GM18511 (cell line): ENCODE data around the gene RASGEF1B.
"Not testable (repeated sequence)": the region's sequence is repeated elsewhere in the genome, so short reads cannot be mapped to it uniquely, and the experiment has no call there.

Experiments used
- ATAC-seq: cut with Tn5 transposase; IDR thresholded peaks from one replicate; pipeline ENCODE4 v1.9.1; 2021; ENCODE audit warnings: mild to moderate bottlenecking, moderate library complexity; ENCODE audit not compliant: unreplicated experiment

The RASGEF1B gene

GRCh38 chr4:81498551-81499099 lies 26.9 kb upstream of the RASGEF1B start:
- no peak for ATAC-seq

DNA sequence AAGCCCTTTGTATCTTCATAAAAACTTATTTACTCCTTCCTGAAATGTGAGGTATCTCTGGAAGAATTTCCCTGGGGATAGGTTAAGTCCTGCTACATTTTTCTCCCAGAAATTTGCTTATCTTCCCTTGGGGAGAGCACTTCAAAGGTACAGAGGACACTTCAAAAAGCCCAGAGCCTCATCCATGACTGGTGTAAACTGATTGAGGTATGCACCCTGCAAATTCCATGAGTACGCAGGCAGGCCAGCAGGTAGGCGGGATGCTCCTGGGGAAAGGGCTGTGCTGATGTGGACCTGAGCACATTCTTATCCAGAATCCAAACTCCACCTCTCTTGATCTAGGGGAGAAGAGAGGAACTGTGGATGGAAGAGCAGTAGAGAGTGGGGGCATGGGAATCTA lies 26.3 kb upstream of the RASGEF1B start:
- no peak for ATAC-seq

DNA sequence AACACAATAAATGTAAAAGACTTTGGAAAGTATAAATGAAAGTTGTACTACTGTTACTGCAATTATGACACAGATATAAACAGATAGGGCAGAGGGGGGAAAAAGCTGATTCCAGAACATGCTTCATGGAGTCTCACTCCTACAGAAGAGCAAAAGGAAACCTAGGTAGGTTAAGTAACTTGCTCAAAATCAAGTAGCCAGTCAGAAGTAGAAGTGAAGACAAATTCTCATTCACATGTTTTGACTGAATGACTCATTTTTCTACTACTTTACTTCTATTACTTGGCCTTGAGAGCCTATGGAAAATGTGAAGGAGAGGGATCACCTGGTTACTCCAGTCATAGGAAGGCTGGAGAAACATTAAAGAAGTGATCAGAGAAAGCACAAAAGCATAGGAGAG lies 23.6 kb upstream of the RASGEF1B start:
- ATAC-seq = no peak

- ATAC-seq = peak; percentile 84
These were observed 22.3 kb upstream of the RASGEF1B start for GRCh38 chr4:81494031-81494431.

DNA sequence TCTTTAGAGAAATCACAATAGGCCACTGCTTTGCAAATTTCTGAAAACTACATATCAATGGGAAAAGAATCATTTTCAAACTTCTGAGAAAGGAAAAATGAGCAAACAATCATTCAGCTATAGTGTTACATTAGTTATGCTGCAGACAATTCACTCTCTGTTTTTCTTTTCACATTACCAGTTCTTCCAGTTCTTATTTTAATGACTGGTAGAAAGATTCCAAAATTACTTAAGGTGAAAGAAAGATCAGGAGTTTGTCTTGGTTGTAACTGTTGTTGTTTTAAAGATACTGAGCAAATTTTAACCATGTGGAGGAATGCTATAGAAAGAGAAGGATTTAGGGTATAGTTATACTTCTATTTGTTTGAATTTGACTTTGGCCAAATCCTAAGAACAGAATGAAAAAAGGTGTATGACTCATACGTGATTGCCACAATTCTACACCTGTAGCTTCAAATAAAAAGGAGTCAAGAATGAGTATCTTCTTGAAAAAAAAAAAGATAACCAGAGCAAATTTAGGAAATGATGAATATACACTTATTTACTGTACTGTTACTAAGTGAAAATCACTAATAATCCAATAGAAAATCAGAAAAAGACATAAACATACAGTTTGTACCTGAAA lies 21.0 kb upstream of the RASGEF1B start:
- no peak for ATAC-seq

GRCh38 chr4:81491943-81492342 lies 20.2 kb upstream of the RASGEF1B start:
- ATAC-seq = peak; percentile 66

DNA sequence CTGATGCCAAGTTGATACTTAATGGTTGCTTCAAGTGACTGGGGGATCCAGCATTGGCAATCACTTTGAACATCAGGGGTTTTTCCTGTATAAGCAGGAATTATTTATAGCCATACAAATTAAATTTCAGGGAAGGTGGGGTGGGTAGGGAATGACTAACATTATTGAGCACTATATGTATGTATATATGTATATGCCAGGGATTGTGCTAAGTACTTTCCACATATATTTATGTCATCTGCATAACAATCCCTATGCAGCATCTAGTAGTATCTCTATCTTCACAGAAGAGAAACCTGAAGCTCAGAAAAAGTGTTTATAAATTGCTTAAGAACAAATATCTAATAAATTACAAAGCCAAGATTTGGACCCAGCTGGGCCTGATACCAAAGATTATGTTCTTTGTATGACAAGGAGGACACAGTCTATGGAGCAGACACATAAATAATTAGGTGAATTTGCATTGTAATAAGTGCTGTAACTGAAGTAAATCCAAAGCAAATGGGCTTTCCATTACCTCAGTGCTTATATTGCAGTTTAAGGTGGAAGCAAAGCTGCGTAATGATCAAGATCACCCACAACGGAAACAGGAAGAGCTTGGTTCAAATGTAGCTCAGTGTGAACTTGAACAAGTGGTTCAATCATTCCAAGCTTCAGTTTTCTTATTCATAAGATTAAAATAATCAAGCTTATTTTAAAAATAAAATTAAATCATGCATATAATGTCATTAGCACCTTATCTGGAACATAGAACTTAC lies 18.9 kb upstream of the RASGEF1B start:
- no peak for ATAC-seq

GRCh38 chr4:81486502-81486901 lies 14.8 kb upstream of the RASGEF1B start:
- ATAC-seq = no peak

GRCh38 chr4:81485310-81485980 lies 13.7 kb upstream of the RASGEF1B start:
- no peak for ATAC-seq

GRCh38 chr4:81482326-81482725 lies 10.6 kb upstream of the RASGEF1B start:
- ATAC-seq = no peak

GRCh38 chr4:81481151-81481550 lies 9.4 kb upstream of the RASGEF1B start:
- no peak for ATAC-seq

GRCh38 chr4:81479573-81479972 lies 7.9 kb upstream of the RASGEF1B start:
- ATAC-seq = not testable (repeated sequence)

DNA sequence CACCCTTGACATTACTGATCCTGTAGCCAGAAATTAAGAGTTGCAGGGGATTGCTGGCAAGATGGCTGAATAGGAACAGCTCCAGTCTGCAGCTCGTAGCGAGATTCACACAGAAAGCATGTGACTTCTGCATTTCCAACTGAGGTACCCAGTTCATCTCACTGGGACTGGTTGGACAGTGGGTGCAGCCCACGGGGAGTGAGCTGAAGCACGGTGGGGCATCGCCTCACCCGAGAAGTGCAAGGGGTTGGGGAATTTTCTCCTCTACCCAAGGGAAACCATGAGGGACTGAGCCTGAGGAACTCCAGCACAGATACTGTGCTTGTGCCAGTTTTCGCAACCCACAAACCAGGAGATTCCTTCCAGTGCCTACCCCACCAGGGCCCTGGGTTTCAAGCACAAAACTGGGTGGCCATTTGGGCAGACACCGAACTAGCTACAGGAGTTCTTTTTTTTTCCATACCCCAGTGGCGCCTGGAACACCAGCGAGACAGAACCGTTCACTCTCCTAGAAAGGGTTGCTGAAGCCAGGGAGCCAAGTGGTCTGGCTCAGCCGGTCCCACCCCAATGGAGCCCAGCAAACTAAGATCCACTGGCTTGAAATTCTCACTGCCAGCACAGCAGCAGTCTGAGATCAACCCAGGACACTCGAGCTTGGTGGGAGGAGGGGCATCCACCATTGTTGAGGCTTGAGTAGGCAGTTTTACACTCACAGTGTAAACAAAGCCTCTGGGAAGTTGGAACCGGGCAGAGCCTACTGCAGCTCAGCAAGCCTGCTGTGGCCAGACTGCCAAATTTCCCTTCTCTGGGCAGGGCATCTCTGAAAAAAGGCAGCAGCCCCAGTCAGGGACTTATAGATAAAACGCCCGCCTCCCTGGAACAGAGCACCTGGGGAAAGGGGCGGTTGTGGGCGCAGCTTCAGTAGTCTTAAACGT lies 1.9 kb upstream of the RASGEF1B start:
- not testable (repeated sequence) for ATAC-seq

DNA sequence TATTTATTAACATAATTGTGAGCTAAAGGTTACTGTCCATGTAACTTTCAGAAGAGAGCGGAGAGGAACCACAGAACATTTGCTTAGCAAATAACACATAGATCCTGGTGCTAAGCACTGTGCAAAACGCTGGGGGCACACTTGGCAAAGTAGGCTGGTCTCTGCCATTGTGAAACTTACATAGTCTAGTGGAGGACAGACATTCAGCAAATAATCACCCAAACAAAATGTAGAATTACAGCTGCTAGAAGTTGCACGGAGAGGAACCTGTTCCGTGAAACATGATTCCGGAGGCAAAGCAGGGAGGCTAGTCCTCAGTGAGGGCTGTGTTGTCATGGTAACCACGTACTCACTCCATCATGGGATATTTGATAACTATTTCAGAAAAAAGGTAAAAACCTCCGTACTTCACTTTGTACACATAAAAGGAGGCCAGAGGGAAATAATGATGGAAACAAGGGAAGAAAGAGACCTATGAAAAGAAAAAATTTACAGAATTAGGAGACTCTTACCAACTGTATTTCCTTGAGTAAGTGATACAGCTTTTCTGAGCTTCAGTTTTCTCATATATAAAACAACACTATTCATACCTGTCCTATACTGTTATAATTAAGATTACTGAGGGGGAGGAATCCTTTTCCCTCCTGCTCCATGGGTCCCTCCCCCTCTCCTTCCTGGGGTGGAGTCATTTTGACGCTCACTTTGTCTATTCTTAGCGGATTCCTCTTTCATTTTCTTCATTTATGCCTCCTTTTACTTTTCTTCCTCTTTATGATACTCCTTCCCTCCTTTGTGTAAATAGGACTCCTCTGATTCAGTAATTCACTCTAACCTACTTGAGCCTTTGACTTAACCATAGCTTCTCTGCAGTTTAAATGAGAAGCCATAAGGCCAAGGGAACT lies 825 bp upstream of the RASGEF1B start:
- peak; percentile 66 for ATAC-seq

DNA sequence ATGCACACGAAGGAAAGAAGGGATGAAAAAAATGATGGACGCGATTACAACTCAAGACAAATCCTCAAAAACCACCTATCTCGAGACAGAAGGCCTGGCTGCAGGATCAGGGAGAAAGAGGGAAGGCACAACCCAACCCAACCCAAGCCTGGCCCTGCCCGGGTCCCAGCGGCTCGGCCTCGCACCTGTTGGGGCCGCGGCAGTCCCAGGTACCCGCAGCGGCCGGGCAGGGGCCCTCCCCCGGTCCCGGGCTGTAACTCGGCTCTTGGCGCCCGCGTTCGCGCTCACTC lies 464 bp downstream of the RASGEF1B start:
- peak; percentile 20 for ATAC-seq

DNA sequence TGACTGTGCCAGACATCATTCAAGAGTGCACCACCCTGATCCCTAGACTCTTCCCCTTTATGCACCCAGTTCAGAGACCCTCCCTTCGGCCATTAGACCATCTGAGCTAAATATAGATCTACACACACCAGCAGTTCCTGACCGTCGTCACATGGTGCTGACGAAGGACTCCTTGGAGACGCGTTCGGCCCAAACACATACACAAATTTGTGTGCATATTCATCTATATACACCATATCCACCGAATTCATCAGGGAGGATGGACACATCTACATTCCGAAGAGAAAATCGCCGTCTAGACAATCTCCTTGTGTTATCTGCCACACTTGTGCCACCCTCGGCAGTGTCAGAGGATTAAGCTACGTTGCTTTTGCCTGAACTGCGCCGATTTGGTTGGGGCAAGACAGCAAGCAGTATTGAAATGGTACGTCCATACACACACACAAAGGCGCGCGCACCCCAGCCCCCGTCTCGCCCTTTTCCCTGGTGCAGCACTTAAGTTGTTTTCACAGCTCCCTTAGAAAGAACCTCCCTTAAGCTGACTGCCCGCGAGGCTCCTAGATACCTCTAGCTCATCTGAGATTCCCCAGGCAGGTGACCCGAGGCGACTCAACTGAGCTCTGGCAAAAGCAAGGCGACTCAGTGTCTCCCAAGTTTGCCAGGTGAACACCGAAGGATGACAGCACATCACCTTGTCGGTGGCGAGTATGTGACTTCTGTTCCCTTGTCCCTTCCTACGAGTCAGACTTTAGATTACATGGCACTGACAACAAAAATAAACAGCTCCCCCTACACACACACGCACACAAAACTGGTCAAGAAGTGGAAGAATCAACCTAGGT lies 1.0 kb downstream of the RASGEF1B start:
- no peak for ATAC-seq

GRCh38 chr4:81469781-81470455 lies 1.8 kb downstream of the RASGEF1B start:
- ATAC-seq = no peak

- ATAC-seq = no peak
These were observed 3.0 kb downstream of the RASGEF1B start for GRCh38 chr4:81468678-81469077.

GRCh38 chr4:81467672-81467964 lies 4.1 kb downstream of the RASGEF1B start:
- no peak for ATAC-seq
